HepG2 (cell line): ENCODE results near the gene SAXO1.

Source experiments
- EZH2 ChIP-seq: conservative IDR thresholded peaks from 2 replicates; pipeline ENCODE4 v1.6.1; 2012; ENCODE audit warnings: mild to moderate bottlenecking, low read depth, low read length, moderate library complexity
- KLF13 ChIP-seq: sonication (generic); formaldehyde crosslinking; IDR thresholded peaks from 2 replicates; pipeline ENCODE4 v1.4.0; 2020; ENCODE audit warnings: mild to moderate bottlenecking, missing genetic modification reagents
- MAFG ChIP-seq: sonication (generic); formaldehyde crosslinking; IDR thresholded peaks from 2 replicates; pipeline ENCODE4 v1.5.1; 2020; ENCODE audit warnings: mild to moderate bottlenecking, missing genetic modification reagents
- PAX8 ChIP-seq: sonication (generic); formaldehyde crosslinking; IDR thresholded peaks from 2 replicates; pipeline ENCODE4 v1.8.0; 2022; ENCODE audit warnings: mild to moderate bottlenecking, missing genetic modification reagents, borderline replicate concordance
- PHF20 ChIP-seq: sonication (generic); formaldehyde crosslinking; IDR thresholded peaks from 2 replicates; pipeline ENCODE4 v1.5.0; 2020; ENCODE audit warnings: mild to moderate bottlenecking, missing genetic modification reagents
- POLR2AphosphoS5 ChIP-seq: IDR thresholded peaks from 2 replicates; pipeline ENCODE4 v1.6.1; 2012; ENCODE audit warnings: low read depth, low read length
- ZFX ChIP-seq: sonication (generic); formaldehyde crosslinking; IDR thresholded peaks from 2 replicates; pipeline ENCODE4 v1.4.0; 2020; ENCODE audit warnings: mild to moderate bottlenecking, low read depth, missing genetic modification reagents, moderate library complexity
- ZNF121 ChIP-seq: sonication (generic); formaldehyde crosslinking; IDR thresholded peaks from 2 replicates; pipeline ENCODE4 v1.5.0; 2020; ENCODE audit warnings: mild to moderate bottlenecking, missing genetic modification reagents
- ZNF143 ChIP-seq: sonication (generic); formaldehyde crosslinking; IDR thresholded peaks from 2 replicates; pipeline ENCODE4 v1.4.0; 2020; ENCODE audit warnings: missing genetic modification reagents
- ZNF747 ChIP-seq: sonication (generic); formaldehyde crosslinking; IDR thresholded peaks from 2 replicates; pipeline ENCODE4 v1.8.1; 2023; ENCODE audit warnings: missing genetic modification reagents, mild to moderate bottlenecking, borderline replicate concordance
- TF ChIP-seq, protein P1 (sequence below): sonication (generic); formaldehyde crosslinking; IDR thresholded peaks from 2 replicates; pipeline ENCODE4 v1.5.0; 2020; ENCODE audit warnings: mild to moderate bottlenecking, missing genetic modification reagents, moderate library complexity
- TF ChIP-seq, protein P2 (sequence below), 2 experiments: sonication (generic) in 1 of 2; formaldehyde crosslinking in 1 of 2; IDR thresholded peaks; 2 replicates each; pipeline versions ENCODE4 v1.4.0 to v1.6.1; 2018 to 2020; ENCODE audit warnings: missing genetic modification reagents in 2 of 2, borderline replicate concordance in 1 of 2, low read depth in 1 of 2, mild to moderate bottlenecking in 1 of 2, missing biosample characterization in 1 of 2

DNA sequence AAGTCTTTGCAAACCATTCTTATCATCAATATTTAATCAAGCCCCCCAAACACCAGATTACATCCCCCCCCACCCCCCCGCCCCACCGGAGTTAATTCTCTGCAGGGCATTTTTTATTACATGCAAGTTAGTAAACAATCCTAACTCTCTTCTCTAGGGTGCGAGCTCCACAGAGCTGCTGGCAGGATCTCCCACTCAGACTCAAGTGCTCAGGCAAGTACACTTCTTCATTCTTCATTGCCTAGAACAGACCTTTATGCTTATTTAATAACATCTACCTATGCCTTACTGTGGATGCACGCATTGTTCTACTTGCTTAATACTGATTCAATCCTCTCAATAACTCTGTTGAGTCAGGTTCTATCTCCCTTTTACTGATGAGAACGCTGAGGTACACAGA lies 9.9 kb downstream of the SAXO1 start:
- TF ChIP-seq POLR2AphosphoS5 (no peak), KLF13 (CRISPR knock-in tag) (no peak), ZNF143 (CRISPR knock-in tag) (no peak), PHF20 (CRISPR knock-in tag) (no peak), PAX8 (CRISPR knock-in tag) (no peak), ZNF121 (CRISPR knock-in tag) (no peak), ZFX (CRISPR knock-in tag) (no peak), ZNF747 (no peak), MAFG (CRISPR knock-in tag) (no peak), EZH2 (no peak)
- TF ChIP-seq, protein P1, sequence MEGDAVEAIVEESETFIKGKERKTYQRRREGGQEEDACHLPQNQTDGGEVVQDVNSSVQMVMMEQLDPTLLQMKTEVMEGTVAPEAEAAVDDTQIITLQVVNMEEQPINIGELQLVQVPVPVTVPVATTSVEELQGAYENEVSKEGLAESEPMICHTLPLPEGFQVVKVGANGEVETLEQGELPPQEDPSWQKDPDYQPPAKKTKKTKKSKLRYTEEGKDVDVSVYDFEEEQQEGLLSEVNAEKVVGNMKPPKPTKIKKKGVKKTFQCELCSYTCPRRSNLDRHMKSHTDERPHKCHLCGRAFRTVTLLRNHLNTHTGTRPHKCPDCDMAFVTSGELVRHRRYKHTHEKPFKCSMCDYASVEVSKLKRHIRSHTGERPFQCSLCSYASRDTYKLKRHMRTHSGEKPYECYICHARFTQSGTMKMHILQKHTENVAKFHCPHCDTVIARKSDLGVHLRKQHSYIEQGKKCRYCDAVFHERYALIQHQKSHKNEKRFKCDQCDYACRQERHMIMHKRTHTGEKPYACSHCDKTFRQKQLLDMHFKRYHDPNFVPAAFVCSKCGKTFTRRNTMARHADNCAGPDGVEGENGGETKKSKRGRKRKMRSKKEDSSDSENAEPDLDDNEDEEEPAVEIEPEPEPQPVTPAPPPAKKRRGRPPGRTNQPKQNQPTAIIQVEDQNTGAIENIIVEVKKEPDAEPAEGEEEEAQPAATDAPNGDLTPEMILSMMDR (CRISPR knock-in tag), result no peak
- TF ChIP-seq, protein P2, sequence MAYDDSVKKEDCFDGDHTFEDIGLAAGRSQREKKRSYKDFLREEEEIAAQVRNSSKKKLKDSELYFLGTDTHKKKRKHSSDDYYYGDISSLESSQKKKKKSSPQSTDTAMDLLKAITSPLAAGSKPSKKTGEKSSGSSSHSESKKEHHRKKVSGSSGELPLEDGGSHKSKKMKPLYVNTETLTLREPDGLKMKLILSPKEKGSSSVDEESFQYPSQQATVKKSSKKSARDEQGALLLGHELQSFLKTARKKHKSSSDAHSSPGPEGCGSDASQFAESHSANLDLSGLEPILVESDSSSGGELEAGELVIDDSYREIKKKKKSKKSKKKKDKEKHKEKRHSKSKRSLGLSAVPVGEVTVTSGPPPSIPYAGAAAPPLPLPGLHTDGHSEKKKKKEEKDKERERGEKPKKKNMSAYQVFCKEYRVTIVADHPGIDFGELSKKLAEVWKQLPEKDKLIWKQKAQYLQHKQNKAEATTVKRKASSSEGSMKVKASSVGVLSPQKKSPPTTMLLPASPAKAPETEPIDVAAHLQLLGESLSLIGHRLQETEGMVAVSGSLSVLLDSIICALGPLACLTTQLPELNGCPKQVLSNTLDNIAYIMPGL (CRISPR knock-in tag; IDR thresholded peaks at IDR 0.05; ENCODE audit: borderline replicate concordance in 1 of 2, low read depth in 1 of 2), result no peak
